Ovary (tissue), 9 donors: Measurements from ENCODE around the gene KRTAP3-2. TPM values are rescaled to one million over a fixed set of nuclear protein-coding genes. Genes with fewer than 3 reads are reported as not detected.

Source experiments
- DNase-seq, 5 donors: peaks; one replicate each; pipeline ENCODE4 v3.0.0-alpha.2; 2019 to 2020
- H3K27ac ChIP-seq, 2 donors: fragments of 200-600 bp; one replicate each; pipeline versions ENCODE4 v1.5.1 to v1.8.0; 2019 to 2022
- H3K27me3 ChIP-seq: fragments of 200-600 bp; one replicate; pipeline ENCODE4 v1.8.0; 2022
- H3K36me3 ChIP-seq: fragments of 200-600 bp; sonication (generic); one replicate; pipeline ENCODE4 v1.5.1; 2019
- H3K4me1 ChIP-seq: one replicate; pipeline ENCODE4 v1.8.1; 2013; ENCODE audit warnings: mild to moderate bottlenecking, moderate library complexity; ENCODE audit not compliant: insufficient read depth
- H3K4me3 ChIP-seq: fragments of 200-600 bp; sonication (generic); one replicate; pipeline ENCODE4 v1.5.1; 2017
- H3K9me3 ChIP-seq, 2 donors: fragments of 200-600 bp in 1 of 2; sonication (generic) in 1 of 2; one replicate each; pipeline versions ENCODE4 v1.5.1 to v1.8.1; 2013 to 2019; ENCODE audit warnings: mild to moderate bottlenecking in 1 of 2, moderate library complexity in 1 of 2
- EP300 ChIP-seq: sonication (generic); formaldehyde crosslinking; IDR thresholded peaks from one replicate; pipeline ENCODE4 v1.6.1; 2017; ENCODE audit warnings: antibody characterized with exemption
- POLR2A ChIP-seq: fragments of 450-650 bp; IDR thresholded peaks from one replicate; pipeline ENCODE4 v1.6.1; 2017; ENCODE audit warnings: antibody characterized with exemption, mild to moderate bottlenecking, moderate library complexity
- WGBS, 3 donors: extraction: QIAGEN DNeasy Blood & Tissue Kit in 1 of 3; methylation state at CpG; one replicate each; pipeline versions ENCODE4 v1.1.5 to v1.1.7; 2013 to 2017; 5-methylcytosine and 5-hydroxymethylcytosine counted together
- intact Hi-C, 4 donors: fragments of 100-400 bp; cut with DNase I; formaldehyde crosslinking; loops; one replicate each; pipeline versions ENCODE4 v1.11.0 to v1.15.1; 2022 to 2023
- polyA plus RNA-seq, 2 donors: library from polyadenylated mRNA; stranded (reverse); fragments of 200-250 nt in 1 of 2; fragments of 350-450 nt in 1 of 2; fragmentation: Illumina TruSeq in 1 of 2; extraction: RNeasy Lipid Tissue Mini Kit (QIAGEN cat#74804) in 1 of 2; gene quantifications; one replicate each; pipeline ENCODE4 v1.2.3, GENCODE V29; 2013 to 2014
- total RNA-seq, 7 donors: library from RNA; depleted of rRNA in 2 of 7; stranded (reverse); fragments of >200 nt in 2 of 7; fragmentation: NEBNext Ultra II Directional in 3 of 7; extraction: Animal tissue kit (Norgen Biotek cat#: 25700) in 3 of 7; gene quantifications; one replicate each; pipeline versions ENCODE4 v1.1.0 to v1.2.4, GENCODE V29; 2016 to 2023
- TF ChIP-seq, protein P1 (sequence below), 3 donors: fragments of 450-650 bp in 2 of 3; fragments of 200-600 bp in 1 of 3; IDR thresholded peaks; one replicate each; pipeline versions ENCODE4 v1.5.1 to v1.8.0; 2016 to 2022; ENCODE audit warnings: antibody characterized with exemption in 3 of 3, mild to moderate bottlenecking in 1 of 3
- donor health status: DM: no; HTN: no; CAD: no; lungs with moderate emphysema.
- donor health status: DM: no; HTN: no; CAD: no.
- donor health status: Bipolar disorder and iron deficiency.
- donor health status: DM: yes; HTN: yes; CAD: no.
- donor health status: DM: no; HTN: no; CAD: no.
- donor health status: DM: yes; HTN: yes; CAD: no.

Gene KRTAP3-2
- total and polyA plus RNA-seq, 9 donors = not detected

DNA sequence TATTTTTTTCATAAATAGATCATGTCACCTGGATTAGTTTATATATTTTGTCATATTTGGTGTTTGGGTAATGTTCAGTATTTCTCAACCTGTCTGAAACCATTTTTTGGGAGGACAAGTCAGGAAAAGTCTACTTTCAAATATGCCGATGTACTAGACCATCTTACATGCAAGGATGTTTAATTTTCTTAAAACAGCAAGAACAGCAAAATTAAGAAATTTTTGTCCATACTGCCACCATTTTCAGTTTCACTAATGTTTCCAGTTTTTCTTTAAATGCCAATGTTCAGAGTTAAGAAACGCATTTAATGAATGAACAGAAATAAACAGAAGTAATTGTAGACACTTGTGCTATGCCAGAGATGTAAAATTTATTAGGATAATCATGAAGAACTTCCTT is 6.6 kb downstream of the KRTAP3-2 start:
- no peak overlapping the region for H3K4me3 ChIP-seq
- no peak for DNase-seq
- H3K4me1 ChIP-seq = no peaks in the 10 kb centered on the region
- no peaks in the 10 kb centered on the region for H3K9me3 ChIP-seq
- H3K27me3 ChIP-seq = no peaks in the 10 kb centered on the region
- 90 to 95% (median 92%) methylated on average over 2 of the region's 2 CpGs for whole genome bisulfite sequencing, 3 donors
- no peaks in the 10 kb centered on the region for H3K36me3 ChIP-seq
- TF ChIP-seq, protein P1, sequence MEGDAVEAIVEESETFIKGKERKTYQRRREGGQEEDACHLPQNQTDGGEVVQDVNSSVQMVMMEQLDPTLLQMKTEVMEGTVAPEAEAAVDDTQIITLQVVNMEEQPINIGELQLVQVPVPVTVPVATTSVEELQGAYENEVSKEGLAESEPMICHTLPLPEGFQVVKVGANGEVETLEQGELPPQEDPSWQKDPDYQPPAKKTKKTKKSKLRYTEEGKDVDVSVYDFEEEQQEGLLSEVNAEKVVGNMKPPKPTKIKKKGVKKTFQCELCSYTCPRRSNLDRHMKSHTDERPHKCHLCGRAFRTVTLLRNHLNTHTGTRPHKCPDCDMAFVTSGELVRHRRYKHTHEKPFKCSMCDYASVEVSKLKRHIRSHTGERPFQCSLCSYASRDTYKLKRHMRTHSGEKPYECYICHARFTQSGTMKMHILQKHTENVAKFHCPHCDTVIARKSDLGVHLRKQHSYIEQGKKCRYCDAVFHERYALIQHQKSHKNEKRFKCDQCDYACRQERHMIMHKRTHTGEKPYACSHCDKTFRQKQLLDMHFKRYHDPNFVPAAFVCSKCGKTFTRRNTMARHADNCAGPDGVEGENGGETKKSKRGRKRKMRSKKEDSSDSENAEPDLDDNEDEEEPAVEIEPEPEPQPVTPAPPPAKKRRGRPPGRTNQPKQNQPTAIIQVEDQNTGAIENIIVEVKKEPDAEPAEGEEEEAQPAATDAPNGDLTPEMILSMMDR (IDR thresholded peaks at IDR 0.05) = no peak
- TF ChIP-seq EP300 (no peak), POLR2A (no peak)
- no peak overlapping the region for H3K27ac ChIP-seq
- intact Hi-C loops = no loop called here

DNA sequence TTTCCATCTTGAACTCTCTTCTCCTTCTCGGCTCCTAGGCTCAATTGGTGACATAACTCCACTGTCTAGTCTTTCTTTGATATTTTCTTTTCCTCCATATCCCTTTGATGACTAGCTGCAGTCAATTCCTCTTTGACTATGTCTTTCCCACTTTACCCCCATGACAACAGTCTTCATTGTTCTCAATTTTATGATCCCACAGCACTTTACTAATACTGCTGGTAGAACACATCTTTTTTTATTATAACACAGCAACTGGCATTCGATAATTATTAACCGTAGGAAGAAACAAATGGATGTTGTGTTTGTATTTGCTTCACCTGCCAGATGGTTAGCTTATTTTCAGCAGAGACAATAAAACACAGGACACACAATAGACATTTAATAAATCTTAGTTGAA is 7.0 kb downstream of the KRTAP3-2 start:
- no peak for DNase-seq
- intact Hi-C loops = no loop called here
- no peaks in the 10 kb centered on the region for H3K27me3 ChIP-seq
- H3K4me1 ChIP-seq = no peaks in the 10 kb centered on the region
- H3K36me3 ChIP-seq = no peaks in the 10 kb centered on the region
- no peaks in the 10 kb centered on the region for H3K9me3 ChIP-seq
- H3K4me3 ChIP-seq = no peak overlapping the region
- TF ChIP-seq EP300 (no peak), POLR2A (no peak)
- TF ChIP-seq, protein P1 (IDR thresholded peaks at IDR 0.05) = no peak
- WGBS, 3 donors = 91 to 94% (median 92%) methylated on average over 3 of the region's 3 CpGs
- H3K27ac ChIP-seq = no peak overlapping the region

DNA sequence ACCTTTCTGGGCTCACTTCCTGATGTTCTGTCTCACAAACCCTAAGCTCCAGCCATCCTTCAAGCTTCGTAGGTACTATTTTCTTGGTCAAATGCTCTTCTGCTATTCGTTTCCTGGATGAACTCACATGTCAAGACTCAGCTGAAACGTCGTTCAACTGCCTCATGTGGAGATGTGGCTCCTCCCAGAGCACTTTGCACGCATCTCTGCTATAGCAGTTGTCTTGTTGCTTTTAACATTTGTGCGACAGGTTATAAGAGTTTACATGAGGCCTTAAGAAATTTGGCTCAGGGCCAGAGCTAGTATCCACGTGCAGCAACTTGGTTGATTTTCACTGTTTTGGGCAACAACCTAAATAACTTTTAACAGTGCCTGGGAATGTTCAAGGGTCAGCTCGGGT is 12.8 kb downstream of the KRTAP3-2 start:
- Histone ChIP-seq H3K4me3 (no peak overlapping the region), H3K36me3 (no peaks in the 10 kb centered on the region), H3K27me3 (no peaks in the 10 kb centered on the region), H3K27ac (no peak overlapping the region), H3K9me3 (no peaks in the 10 kb centered on the region), H3K4me1 (no peaks in the 10 kb centered on the region)
- WGBS, 3 donors = 64 to 69% (median 66%) methylated on average over 8 of the region's 8 CpGs
- no peak for TF ChIP-seq EP300
- no peak for TF ChIP-seq POLR2A
- TF ChIP-seq, protein P1 (IDR thresholded peaks at IDR 0.05) = no peak
- DNase-seq = no peak
- intact Hi-C loops = no loop called here

DNA sequence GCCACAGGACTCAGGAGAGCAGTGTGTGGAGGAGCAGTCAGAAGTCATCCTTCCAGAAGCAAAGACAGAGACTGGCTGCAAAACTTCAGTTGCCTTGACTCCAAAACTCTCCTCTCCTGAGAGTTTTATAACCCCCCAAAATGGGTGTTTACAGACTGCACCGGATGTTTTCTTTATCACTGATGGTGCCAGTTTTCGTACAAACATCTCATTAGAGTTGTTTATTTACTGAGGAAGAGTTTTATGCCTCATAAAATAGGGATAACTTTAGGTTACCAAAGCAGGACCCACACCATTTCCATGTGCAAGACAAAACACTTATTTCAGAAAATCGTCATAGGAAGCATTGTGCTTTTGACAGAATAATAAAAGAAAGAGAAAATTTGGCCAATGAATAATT is 15.5 kb downstream of the KRTAP3-2 start, which contains the start of gene KRT40:
TSS of gene KRT40 (minus strand) at position 101 of the 400 bp plus-strand sequence. CDS start at position 48, 53 bp downstream.
- H3K4me3 ChIP-seq = no peak within 1 kb of the TSS
- H3K36me3 ChIP-seq = no peaks in the 10 kb centered on the region
- DNase-seq = no peak
- peaks cover 2% of the 10 kb centered on the region for H3K4me1 ChIP-seq
- H3K9me3 ChIP-seq = no peaks in the 10 kb centered on the region
- TF ChIP-seq, protein P1 (IDR thresholded peaks at IDR 0.05) = no peak
- no peak for TF ChIP-seq POLR2A
- no peak for TF ChIP-seq EP300
- no peak within 1 kb of the TSS for H3K27ac ChIP-seq
- 35 to 60% (median 46%) methylated on average over 3 of the region's 3 CpGs for WGBS, 3 donors
- H3K27me3 ChIP-seq = no peaks in the 10 kb centered on the region
- intact Hi-C loops = no loop called here
